Dermis blood vessel endothelial cell (primary cell): ENCODE data around the gene TANGO2. TPM values are rescaled to one million over a fixed set of nuclear protein-coding genes. Genes with fewer than 3 reads are reported as not detected.

Experiments used
- DNase-seq: peaks from one replicate; pipeline ENCODE4 v3.0.0; 2010
- total RNA-seq: library from RNA; depleted of rRNA; stranded (reverse); fragments of >200 nt; gene quantifications from 2 replicates; pipeline ENCODE4 v1.2.3, GENCODE V29; 2014

TANGO2 gene, protein sequence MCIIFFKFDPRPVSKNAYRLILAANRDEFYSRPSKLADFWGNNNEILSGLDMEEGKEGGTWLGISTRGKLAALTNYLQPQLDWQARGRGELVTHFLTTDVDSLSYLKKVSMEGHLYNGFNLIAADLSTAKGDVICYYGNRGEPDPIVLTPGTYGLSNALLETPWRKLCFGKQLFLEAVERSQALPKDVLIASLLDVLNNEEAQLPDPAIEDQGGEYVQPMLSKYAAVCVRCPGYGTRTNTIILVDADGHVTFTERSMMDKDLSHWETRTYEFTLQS
- total RNA-seq: 86.0 and 93.6 TPM in 2 replicates

DNA sequence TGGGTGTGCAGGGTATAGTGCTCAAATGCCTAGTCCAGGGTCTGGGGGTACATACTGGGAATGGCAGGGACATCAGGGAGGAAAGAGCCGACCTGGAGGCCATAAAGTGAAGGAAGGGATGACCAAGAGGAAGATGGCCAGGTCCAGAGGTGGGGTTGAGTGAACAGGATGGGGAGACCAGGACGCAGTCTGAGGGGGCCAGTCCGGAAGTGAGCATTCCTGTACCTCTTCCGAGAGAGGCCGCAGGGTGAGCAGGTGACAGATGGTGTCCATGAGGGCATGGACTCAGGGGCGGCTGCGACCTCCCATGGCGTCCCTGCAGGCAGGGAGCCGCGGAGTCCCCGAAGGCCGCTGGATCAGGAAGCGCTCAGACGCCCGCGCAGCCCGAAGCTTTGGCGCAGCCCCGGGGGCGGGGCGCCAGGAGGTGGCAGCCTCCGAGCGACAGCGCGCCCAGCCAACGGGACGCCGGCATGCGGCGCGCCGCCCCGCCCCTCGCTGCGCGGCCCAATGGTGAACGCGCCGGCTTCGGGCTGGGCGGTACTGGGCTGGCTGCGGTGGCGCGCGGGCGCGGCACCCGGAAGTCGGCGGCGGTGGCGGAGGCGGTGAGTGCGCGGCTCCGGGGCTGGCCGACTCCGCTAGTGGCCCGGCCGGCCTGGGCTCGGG is at the start of gene TANGO2:
Gene TANGO2, plus strand, starts transcription at position 578 of the 663 bp plus-strand sequence. CDS start 15,689 bp downstream, outside the sequence.
- DNase-seq: peak; percentile 93

DNA sequence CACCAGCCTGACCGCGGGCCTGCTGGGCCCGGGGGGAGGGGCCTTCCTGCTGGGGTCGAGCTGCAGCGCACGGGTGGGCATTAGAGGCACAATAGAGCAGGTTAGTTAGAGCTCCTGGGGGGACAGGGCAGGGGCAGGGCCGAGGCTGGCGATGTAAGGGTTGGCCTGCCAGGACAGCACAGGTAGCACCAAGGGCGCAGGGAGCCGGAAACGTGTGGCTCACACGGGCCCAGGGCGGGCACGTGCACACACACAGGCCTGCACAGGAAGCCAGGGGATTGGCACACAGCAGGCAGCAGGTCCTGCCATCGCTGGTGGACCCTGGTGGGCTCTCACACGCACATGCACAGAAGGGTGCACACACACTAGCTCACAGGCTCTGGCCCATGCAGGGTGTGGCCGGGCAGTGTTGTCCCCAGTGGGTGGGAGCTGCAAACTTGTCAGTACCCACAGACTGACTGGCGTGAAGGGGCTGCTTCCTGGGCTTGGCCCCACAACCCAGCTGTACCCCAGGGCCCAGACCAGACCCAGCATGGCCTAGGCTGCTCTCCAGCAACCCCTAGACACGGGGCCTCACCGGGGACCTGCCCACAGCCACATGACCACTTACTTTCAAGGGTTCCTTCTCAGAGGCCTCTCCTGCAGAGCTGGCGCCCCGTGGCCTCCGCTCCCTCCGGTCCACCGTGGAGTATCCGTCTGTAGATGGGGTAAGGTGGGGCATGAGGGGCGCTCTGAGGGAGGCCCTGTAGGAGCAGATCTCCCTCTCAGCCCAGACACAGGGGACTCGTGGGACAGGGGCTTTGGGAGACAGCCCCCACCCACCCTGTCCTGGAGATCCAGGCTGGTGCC is 49.4 kb upstream of the TANGO2 start:
- no peak for DNase-seq

DNA sequence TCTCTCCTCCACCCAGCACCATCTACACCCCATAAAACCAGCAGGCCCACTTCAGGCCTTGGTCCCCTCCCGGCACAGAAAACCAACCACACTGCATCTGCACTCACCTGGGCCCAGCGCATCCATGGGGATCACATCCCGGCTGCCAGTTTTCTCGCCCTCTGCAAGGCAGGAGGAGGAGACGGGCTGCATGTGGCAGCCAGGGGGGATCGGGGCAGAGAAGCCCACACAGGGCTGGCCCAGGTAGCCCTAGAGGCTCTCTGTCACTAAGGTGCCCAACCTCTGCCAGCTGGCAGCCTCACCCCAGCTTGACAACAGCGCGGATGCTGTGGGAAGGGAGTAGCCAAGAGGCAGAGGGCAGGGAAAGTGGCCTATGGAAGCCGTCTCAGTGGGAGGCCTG is 48.7 kb upstream of the TANGO2 start:
- DNase-seq: no peak

DNA sequence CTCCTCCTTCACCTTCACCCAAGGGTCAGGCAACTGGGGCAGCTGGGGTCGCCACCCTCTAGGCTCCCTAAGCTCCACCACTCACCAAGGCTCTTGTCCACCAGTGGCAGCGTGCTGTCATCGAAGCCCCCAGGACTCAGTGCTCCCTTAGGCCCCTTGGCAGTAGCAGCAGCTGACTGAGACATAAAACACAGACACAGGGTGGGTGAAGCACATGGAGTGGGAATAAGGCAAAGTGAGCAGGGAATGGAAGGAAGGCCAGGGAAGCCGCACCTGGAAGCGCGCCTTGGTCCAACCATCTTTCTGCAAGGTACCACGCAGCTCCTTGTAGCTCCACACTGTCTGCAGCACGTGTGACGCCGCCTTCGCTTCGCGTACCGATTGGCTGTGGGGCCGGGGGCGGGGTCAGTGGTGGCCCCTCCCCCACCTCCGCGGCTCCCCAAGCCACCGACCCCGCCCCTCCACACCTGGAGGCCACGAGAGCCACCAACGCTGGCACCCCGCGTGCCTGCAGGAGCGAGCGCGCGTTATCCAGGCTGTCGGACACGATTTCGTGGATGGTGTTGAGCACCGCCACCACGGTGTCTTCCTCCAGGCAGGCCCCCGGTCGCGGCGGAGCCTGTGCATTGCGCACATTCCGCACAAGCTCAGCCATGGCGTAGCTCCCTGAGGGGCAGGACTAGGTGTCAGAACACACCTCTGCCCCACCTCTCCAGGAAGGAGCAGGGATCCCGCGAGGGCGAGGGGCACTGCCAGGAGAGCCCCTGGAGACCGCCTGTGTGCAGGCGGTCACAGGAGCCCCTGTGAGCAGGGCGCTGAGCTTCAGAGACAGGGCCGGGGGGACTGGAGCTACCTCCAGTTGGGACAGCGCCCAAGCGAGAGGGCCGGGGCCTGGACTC is 48.0 kb upstream of the TANGO2 start:
- DNase-seq: no peak

DNA sequence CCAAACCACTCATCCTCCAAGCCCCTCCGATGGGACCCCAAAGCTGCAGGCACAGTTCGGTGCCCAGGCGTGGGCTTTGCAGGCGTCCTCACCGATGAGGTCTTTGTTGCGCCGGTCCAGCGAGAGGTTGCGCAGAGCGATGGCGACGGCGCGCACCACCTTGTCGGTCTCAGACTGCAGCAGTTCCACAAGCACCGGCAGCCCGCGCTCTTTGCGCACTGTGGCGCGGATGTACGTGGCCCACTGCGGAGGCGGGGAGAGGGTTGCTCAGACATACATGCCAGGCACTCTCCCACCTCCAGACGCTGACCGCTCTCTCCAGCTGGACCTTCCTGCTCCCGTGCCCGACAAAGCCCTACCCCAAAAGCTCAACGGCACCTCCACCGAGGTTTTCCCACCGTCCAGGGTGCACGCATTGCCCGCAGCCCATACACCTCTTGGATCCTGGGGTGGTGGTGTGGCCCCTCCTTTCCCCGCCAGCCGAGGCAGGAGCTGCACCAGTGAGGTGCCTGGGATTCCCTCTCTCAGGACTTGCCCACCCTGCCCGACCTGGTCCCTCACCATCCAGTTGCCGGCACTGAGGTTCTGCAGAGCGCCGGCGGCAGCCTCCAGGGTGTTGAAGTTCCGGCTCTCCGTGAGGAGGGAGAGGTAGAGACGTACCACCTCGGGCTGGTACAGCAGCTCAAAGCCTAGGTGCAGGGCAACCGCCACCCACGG is 47.2 kb upstream of the TANGO2 start:
- no peak for DNase-seq

DNA sequence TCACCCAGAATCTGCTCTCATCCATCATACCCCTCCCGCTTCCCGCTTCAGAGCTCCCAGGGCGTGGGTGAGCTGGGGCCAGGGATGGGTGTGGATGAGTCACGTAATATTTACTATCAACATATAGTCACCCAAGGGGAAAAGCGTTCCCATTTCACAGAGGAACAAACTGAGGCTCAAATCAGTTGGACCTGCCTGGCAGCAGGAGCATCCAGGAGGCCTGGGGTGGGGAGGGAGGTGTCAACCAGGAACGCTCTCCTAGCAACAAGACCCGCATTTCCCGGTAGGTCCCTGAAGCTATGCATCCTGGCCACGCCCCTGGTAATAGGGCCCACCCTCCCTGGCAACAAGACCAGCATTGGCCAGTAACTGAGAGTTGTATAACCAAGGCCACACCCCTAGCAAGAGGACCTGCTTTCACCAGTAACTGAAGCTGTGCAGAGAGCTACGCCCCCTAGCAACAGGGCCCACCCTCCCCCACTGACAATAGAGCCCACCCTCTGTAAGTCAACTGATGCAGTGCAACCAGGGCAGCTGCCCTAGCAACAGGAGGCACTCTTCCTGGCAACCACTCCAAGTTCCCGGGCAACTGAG is 46.5 kb upstream of the TANGO2 start:
- DNase-seq: peak; percentile 95

DNA sequence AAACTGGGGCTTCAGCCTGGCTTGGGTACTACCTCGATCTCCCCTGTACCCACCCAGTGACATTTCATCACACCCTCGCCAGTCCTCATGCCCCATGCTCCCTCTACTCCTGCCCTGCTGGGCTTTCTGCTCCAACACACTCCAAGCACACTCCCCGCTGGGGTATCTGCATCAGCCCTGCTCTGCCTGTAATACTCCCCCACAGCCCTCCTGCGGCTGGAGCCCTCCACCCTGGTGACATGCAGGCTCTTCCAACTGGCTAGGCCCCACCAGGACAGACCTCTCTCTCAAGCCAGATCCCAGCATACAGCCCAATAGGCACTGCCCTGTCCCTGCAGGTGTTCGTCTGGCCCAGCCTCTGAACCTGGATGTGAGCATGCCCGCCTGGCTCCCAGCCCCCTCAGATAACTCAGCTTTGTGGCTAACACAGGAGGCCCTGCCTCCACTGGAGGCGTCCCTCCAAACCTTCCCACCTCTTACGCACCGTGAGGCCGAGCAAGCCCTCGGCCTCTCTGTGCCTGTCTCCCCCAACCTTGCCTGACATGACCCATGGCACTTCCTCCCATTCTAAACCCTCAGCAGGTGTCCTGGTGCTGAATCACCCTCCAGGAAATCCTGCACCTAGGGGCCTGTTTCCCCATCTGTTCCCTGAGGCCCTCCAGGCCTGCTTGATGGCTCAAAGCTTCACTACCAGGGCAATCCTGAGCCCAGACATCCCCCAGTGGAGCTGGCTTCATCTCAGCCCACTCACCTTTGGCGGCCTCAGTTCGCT is 45.8 kb upstream of the TANGO2 start:
- peak; percentile 92 for DNase-seq

DNA sequence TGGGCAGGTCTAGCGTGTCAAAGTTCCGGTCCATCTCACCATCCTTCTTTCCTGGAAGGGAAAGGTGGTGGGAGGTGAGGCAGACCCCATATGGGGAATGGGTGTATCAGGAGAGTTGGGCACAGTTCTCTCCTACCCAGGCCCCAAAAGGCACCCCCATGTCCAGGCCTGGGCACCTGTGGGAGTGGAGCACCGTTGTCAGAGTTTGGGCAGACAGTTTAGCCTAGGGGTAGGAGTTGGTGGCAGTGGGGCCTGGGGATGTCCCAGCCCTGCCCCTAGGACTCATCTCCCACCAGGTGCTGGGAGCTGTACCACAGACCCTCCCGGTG is 45.2 kb upstream of the TANGO2 start:
- DNase-seq: no peak

DNA sequence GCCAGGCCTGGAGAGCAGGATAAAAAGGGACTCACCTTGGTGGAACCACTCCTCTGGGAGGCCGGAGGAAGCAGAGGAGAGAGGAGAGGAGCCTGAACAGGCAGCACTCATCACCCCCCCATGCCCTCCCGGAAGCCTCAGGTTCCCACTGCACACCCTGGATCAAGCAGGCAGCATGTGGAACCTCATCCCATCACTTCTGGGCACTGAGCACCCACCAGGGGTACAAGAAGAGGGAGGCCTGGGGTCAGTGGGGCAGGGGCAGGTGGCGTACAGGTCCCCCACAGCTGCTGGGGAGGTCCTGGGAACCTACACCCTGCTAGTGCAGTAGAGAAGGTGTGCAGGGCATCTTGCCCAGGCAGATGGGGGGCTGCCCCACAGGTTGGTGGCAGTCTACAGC is 44.2 kb upstream of the TANGO2 start:
- DNase-seq: no peak

DNA sequence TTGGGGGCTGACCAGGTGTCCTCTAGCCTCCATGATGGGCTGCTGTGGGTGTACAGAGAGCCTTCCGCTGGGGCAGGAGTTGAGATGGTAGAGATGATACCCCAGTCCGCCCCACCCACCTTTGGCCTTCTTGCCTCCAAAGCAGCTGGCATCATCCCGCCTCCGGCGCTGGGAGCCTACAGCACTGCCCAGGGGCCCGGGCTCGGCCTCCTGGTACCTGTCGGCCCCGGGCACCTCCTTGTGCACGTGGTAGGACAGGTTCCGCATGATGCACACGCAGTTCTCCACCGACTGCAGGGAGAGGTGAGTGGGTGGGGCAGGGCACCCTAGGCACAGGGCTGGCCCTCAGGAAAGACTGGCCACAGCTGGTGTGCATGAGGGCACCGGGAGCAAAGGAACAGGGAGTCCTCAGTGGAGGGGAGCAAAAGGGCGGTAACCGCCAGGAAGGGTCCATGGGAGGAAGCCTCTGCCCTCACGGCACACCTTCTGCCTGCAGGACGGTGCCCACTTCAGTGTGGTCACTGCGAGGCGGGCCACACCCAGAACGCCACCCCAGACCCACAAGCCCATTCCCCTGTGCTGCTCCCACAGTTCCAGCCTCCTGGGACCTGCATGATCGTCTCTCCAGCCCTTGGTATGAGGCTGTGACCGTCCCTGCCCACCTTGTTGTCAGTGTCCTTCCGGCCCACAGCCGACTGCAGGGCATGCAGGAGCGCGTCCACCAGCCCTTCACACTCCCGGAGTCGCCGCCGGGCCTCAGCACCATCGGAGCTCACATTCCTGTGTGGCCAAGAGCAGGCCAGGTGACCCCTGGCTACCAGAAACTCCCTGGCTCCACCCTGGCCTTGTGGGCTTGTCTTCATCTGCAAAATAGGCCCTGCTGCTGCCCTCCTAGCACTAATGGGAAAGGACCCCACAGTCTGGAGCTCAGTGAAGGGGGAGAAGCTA is 43.3 kb upstream of the TANGO2 start:
- DNase-seq: no peak

DNA sequence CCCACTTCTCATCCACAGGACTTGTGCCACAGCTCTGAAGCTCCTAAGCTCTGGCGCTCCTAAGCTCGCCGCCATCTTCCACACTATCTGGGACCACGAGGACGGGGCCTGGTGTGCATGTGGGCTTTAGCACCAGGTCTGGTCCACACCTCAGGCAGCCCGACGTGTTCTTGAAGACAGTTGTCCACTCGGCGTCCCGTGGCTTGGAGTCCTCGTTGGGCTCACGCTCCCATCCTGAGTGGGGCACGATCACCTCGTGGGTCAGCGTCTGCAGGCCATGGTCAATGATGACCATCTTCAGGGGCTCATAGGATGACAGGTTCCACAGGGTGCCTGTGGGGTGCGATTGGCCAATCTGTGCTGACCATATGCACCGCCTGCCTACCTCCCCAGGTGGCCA is 42.2 kb upstream of the TANGO2 start:
- no peak for DNase-seq

DNA sequence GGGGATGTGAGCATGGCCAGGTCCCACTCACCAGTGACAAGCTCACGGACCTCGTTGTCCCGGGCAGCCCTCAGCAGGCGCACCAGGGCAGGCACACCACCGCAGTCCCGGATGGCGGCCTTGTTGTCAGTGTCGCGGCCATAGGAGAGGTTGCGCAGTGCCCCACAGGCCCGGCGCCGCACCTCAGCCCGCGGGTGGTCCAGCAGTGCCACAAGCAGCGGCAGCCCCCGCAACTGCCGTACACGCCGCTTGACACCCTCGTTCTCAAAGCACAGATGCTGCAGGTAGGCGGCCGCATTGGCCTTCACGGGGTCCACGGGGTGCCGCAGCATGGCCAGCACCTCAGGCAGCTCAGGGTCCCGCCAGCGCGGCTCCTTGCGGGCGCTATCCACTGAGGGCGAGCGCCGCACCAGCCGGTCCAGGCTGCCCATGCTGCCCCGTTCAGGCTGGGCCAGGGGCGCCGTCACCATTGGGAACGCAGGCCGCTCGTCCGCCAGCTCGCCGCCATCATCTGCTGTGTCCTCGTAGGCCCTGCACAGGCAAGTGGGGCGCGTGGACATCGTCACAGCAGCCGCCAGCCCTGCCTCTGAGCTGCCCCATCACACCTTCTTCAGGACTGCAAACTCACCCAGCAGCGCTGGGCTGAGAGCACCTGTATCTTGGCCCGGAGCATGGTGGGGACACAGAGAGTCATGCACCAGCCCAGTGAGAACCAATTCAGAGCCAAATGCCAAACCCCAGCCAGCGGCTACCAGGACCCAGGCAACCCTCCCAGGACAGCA is 41.0 kb upstream of the TANGO2 start:
- DNase-seq: no peak

DNA sequence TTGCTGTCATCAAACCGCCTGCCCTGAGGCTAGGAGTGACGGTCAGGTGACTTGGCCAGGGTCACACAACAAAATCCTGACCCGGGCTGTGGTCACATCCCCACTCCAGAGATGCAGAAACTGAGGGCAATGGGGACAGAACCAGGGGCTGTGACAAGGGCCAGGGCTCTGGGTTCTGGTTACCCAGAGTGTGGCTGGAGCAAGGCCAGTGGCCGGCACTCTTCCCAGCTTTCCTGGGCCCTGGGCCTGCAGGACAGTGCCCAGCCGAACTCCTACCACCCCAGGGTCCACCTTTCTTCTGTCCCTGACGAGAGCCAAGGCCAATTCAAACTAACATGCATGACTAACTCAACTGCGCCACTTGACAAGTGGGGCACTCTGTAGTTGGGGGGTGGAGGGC is 40.1 kb upstream of the TANGO2 start:
- DNase-seq: no peak

DNA sequence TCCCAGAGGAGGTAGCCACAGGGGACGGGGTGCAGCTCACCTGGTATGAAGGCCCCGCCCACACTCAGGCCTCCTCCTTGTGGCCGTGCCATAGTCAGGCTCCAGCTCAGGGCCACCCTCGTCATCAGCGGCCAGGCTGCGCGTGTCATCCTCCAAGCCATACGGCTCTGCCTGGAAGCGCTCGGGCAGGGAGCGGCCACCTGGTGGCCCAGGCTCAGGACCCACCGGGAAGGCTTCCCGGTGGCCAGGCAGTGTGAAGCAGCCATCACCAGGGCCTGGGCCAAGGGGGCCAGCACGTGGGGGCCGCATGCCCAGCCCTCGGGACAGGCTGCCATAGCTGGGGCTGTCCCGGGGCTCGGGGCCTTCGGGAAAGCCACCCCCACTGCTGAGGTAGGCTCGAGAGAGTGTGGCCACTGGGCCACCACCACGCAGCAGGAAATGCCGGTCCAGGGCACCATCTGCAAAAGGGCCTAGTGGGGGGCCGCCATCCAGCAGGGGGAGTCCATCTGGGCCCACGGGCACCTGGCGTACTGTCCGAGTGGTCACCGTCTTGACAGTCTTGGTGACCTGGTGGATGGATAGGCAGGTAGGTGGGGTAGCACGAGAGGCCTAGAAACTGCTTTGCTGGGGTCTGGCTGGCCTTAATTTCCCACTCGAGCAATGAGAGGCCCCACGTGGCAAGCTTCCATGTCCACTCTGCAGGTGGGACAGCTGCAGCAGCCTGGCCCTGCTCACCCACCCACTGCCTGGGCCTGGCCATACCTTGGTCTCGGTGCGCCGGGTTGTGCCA is 39.5 kb upstream of the TANGO2 start:
- DNase-seq: no peak

DNA sequence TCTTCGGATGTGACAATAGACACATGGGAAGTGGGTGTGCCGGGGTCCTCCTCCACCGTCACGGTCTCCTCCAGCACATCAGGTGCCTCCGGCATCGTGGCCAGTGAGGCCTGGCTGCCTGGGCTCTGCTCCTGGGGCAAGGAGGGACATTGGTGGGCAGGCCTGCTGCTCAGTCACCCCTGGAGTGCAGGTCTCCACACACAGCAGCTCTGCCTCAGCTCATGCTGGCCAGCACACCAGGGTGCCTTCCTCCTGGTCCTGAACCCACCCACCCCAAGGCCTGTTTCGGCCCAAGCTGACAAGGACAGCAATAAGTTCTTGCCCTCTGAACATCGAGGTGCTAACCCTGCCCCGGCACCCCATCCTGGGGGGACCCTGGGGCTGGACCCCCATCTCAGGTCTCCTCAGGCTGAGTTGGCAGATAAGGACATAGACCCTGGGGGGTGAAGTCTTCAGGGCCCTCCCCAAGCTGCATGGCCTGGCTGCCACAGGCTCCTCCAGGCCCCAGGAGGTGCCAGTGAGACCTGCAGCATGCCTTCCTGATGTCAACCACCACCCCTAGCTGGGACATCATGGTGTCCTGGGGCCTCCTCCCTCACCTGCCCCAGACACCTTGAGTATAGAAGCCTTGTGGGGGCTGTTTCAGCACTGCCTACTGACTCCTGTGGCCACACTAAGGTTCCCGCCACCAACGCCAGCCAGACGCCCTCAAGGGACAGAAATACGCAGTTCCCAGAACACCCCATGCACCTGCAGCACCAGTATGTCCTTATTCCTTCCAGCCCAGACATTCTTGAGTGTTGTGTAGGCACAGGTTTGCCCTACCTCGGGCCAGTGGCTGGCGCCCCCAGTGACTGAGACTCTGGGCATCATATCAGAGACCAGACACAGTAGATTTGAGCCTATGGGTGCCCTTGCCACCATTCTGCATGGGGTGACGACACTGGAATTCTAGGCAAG is 38.7 kb upstream of the TANGO2 start:
- no peak for DNase-seq

DNA sequence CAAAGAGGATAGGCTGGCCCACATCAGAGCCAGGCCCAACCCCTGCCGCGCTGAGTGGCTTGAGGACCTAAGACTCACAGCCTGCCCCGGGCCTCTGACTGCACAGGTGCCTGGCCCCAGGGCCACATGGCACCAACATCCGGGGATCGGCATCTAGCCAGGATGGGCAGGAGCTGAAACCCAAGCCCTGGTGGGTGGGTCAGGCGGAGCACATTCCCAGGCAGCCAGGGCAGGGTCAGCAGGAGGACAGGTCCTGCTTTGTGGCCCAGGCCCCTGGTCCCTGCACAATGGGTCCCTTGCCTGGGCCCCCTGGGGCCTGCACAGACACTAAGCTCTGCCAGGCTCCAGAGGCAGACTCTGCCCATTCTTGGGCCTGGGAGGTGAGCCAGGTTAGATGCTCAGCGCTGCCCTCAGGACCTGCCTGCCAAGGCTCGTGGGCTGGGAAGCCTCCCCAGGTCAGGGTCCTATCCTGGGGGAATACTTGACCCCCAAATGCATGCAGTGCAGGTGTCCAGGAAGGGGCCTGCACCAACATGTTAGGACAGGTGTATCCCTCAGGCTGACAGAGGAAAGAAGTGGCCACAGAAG is 37.8 kb upstream of the TANGO2 start:
- DNase-seq: no peak
